H1 (cell line): ENCODE data around the gene ABCD1. TPM values are rescaled to one million over a fixed set of nuclear protein-coding genes. Genes with fewer than 3 reads are reported as not detected.

Source experiments
- CTCF ChIA-PET: fragments of 300-600 bp; sonication (Branson Sonifier 250); formaldehyde crosslinking; loops from one replicate; lab custom pipeline; 2021; ENCODE audit not compliant: partially characterized antibody; lab: Charles Lee
- POLR2A ChIA-PET: fragments of 300-600 bp; sonication (Branson Sonifier 250); formaldehyde crosslinking; loops from one replicate; lab custom pipeline; 2021; ENCODE audit warnings: inconsistent platforms; ENCODE audit not compliant: partially characterized antibody; lab: Charles Lee
- DNase-seq, 2 experiments: peaks; one replicate each; pipeline versions ENCODE4 v3.0.0 to v3.0.0-alpha.2; 2010 to 2022; ENCODE audit warnings: low spot score in 2 of 2, low read depth in 1 of 2, mixed read lengths in 1 of 2
- FAIRE-seq: peaks from 2 replicates; lab custom pipeline; 2011; peaks lifted over from hg19 to GRCh38; lab: Jason Lieb, UNC
- H2AFZ ChIP-seq: 2 replicates; pipeline ENCODE4 v1.8.1; 2012; ENCODE audit warnings: low read length, inconsistent platforms
- H2AK5ac ChIP-seq: 2 replicates; pipeline ENCODE4 v1.6.1; 2013; ENCODE audit warnings: low read depth, low read length
- H2BK120ac ChIP-seq: replicated peaks from 2 replicates; pipeline ENCODE3; 2013; ENCODE audit warnings: low read depth, low read length, inconsistent platforms
- H2BK12ac ChIP-seq: 2 replicates; pipeline ENCODE4 v1.6.1; 2013; ENCODE audit warnings: low read depth, low read length
- H2BK15ac ChIP-seq: 2 replicates; pipeline ENCODE4 v1.6.1; 2013; ENCODE audit warnings: low read length
- H2BK20ac ChIP-seq: 2 replicates; pipeline ENCODE4 v1.6.1; 2013; ENCODE audit warnings: low read length
- H2BK5ac ChIP-seq: 2 replicates; pipeline ENCODE4 v1.6.1; 2013; ENCODE audit warnings: low read depth, low read length
- H3K14ac ChIP-seq: 2 replicates; pipeline ENCODE4 v1.6.1; 2013; ENCODE audit warnings: inconsistent platforms; ENCODE audit not compliant: insufficient read length
- H3K18ac ChIP-seq: 2 replicates; pipeline ENCODE4 v1.6.1; 2013; ENCODE audit warnings: low read length; ENCODE audit errors: extremely low read depth
- H3K23ac ChIP-seq: 2 replicates; pipeline ENCODE4 v1.6.1; 2013; ENCODE audit warnings: inconsistent platforms; ENCODE audit not compliant: insufficient read length
- H3K23me2 ChIP-seq: 2 replicates; pipeline ENCODE4 v1.6.1; 2013; ENCODE audit warnings: low read depth, low read length
- H3K27ac ChIP-seq: 2 replicates; pipeline ENCODE4 v1.6.1; 2011; ENCODE audit warnings: low read depth, low read length, inconsistent platforms
- H3K27me3 ChIP-seq, 4 experiments: replicated peaks in 1 of 4; 1 replicate in 1 of 4; 2 replicates in 3 of 4; pipeline versions ENCODE4 v1.6.1 to v1.8.1; 2011 to 2013; ENCODE audit warnings: low read length in 3 of 4, mild to moderate bottlenecking in 3 of 4, inconsistent platforms in 2 of 4, mixed read lengths in 2 of 4, moderate library complexity in 1 of 4; ENCODE audit not compliant: control insufficient read depth in 3 of 4, insufficient read depth in 3 of 4; ENCODE audit errors: extremely low read depth in 1 of 4
- H3K36me3 ChIP-seq, 4 experiments: 2 replicates each; pipeline versions ENCODE4 v1.6.1 to v1.8.1; 2011 to 2013; ENCODE audit warnings: mild to moderate bottlenecking in 4 of 4, low read length in 3 of 4, moderate library complexity in 2 of 4, control low read depth in 1 of 4, inconsistent platforms in 1 of 4; ENCODE audit not compliant: insufficient read depth in 4 of 4, control insufficient read depth in 2 of 4
- H3K4ac ChIP-seq: replicated peaks from 2 replicates; pipeline ENCODE3; 2013; ENCODE audit warnings: low read length, low read depth, mixed read lengths, inconsistent platforms; ENCODE audit not compliant: insufficient read length
- H3K4me1 ChIP-seq, 4 experiments: replicated peaks in 1 of 4; 1 replicate in 1 of 4; 2 replicates in 3 of 4; pipeline versions ENCODE4 v1.6.1 to v1.8.1; 2011 to 2013; ENCODE audit warnings: low read length in 3 of 4, inconsistent platforms in 2 of 4, mixed read lengths in 1 of 4; ENCODE audit not compliant: insufficient read depth in 4 of 4, control insufficient read depth in 3 of 4
- H3K4me2 ChIP-seq, 2 experiments: 2 replicates each; pipeline versions ENCODE4 v1.6.1 to v1.8.1; 2011 to 2013; ENCODE audit warnings: low read depth in 2 of 2, low read length in 2 of 2, control low read depth in 1 of 2, inconsistent platforms in 1 of 2, mild to moderate bottlenecking in 1 of 2; ENCODE audit not compliant: insufficient read depth in 1 of 2
- H3K4me3 ChIP-seq, 4 experiments: fragments of 200-600, 300-600 bp in 1 of 4; sonication (generic), shearing (Covaris generic), sonication (Bioruptor Twin) in 1 of 4; 2 replicates each; pipeline versions ENCODE4 v1.5.1 to v1.8.1; 2011 to 2016; ENCODE audit warnings: low read length in 4 of 4, low read depth in 3 of 4, control low read depth in 2 of 4, inconsistent platforms in 2 of 4, mild to moderate bottlenecking in 2 of 4, mixed read lengths in 1 of 4, moderate library complexity in 1 of 4; ENCODE audit not compliant: insufficient read depth in 2 of 4; ENCODE audit errors: extremely low read depth in 1 of 4
- H3K56ac ChIP-seq: replicated peaks from 2 replicates; pipeline ENCODE3; 2013; ENCODE audit warnings: low read depth, mild to moderate bottlenecking, mixed read lengths, low read length, inconsistent platforms; ENCODE audit not compliant: insufficient read length
- H3K79me1 ChIP-seq: 2 replicates; pipeline ENCODE4 v1.6.1; 2013; ENCODE audit warnings: low read depth, low read length, control low read depth
- H3K79me2 ChIP-seq, 2 experiments: 2 replicates each; pipeline versions ENCODE4 v1.6.1 to v1.8.1; 2012 to 2013; ENCODE audit warnings: low read length in 2 of 2, mild to moderate bottlenecking in 2 of 2, inconsistent platforms in 1 of 2; ENCODE audit not compliant: insufficient read depth in 2 of 2, control insufficient read depth in 1 of 2
- H3K9ac ChIP-seq, 4 experiments: replicated peaks in 1 of 4; 1 replicate in 1 of 4; 2 replicates in 3 of 4; pipeline versions ENCODE4 v1.6.1 to v1.8.1; 2011 to 2013; ENCODE audit warnings: low read depth in 3 of 4, low read length in 3 of 4, control low read depth in 2 of 4, mild to moderate bottlenecking in 2 of 4, moderate library complexity in 2 of 4, inconsistent platforms in 1 of 4; ENCODE audit errors: extremely low read depth in 1 of 4
- H3K9me3 ChIP-seq, 2 experiments: 2 replicates each; pipeline versions ENCODE4 v1.6.1 to v1.8.1; 2012 to 2013; ENCODE audit warnings: mild to moderate bottlenecking in 2 of 2, moderate library complexity in 2 of 2, control low read depth in 1 of 2, inconsistent platforms in 1 of 2, low read depth in 1 of 2, low read length in 1 of 2, mixed read lengths in 1 of 2; ENCODE audit not compliant: insufficient read depth in 2 of 2
- H4K20me1 ChIP-seq, 2 experiments: replicated peaks in 1 of 2; 2 replicates each; pipeline versions ENCODE3 to v1.8.1; 2011 to 2013; ENCODE audit warnings: inconsistent platforms in 2 of 2, low read length in 2 of 2, mild to moderate bottlenecking in 1 of 2; ENCODE audit not compliant: insufficient read depth in 2 of 2, control insufficient read depth in 1 of 2
- H4K5ac ChIP-seq: 2 replicates; pipeline ENCODE4 v1.6.1; 2013; ENCODE audit warnings: low read length, low read depth, mixed read lengths, inconsistent platforms; ENCODE audit not compliant: insufficient read length
- H4K8ac ChIP-seq: 2 replicates; pipeline ENCODE4 v1.8.0; 2013; ENCODE audit warnings: mild to moderate bottlenecking, moderate library complexity, low read length, inconsistent platforms; ENCODE audit not compliant: insufficient read depth; ENCODE audit errors: extremely low read depth
- H4K91ac ChIP-seq: replicated peaks from 2 replicates; pipeline ENCODE3; 2013; ENCODE audit warnings: low read length, mixed read lengths, inconsistent platforms; ENCODE audit not compliant: insufficient read length
- CEBPB ChIP-seq: IDR thresholded peaks from 2 replicates; pipeline ENCODE4 v1.6.1; 2012; ENCODE audit warnings: low read depth, low read length
- HDAC2 ChIP-seq, 2 experiments: fragments of 300-600 bp in 1 of 2; sonication (generic) in 1 of 2; IDR thresholded peaks; 2 replicates each; pipeline ENCODE4 v1.6.1; 2011 to 2012; ENCODE audit warnings: low read depth in 2 of 2, low read length in 2 of 2, mild to moderate bottlenecking in 2 of 2, moderate library complexity in 2 of 2, borderline replicate concordance in 1 of 2, inconsistent platforms in 1 of 2
- TCF12 ChIP-seq: IDR thresholded peaks from 2 replicates; pipeline ENCODE4 v1.6.1; 2011; ENCODE audit warnings: low read depth, mild to moderate bottlenecking, low read length
- WGBS, 2 experiments: shearing (Covaris generic) in 1 of 2; methylation state at CpG; one replicate each; pipeline versions ENCODE4 v1.1.6 to v1.1.7; 2013 to 2015; ENCODE audit warnings: low lambda C conversion rate in 2 of 2, mixed read lengths in 2 of 2, inconsistent platforms in 1 of 2, low coverage in 1 of 2, missing lambda C conversion rate in 1 of 2; ENCODE audit not compliant: insufficient replicate concordance in 2 of 2, insufficient coverage in 1 of 2, insufficient read length in 1 of 2; ENCODE audit errors: extremely low coverage in 1 of 2, missing lambda C conversion rate in 1 of 2; 5-methylcytosine and 5-hydroxymethylcytosine counted together
- polyA plus RNA-seq, 7 experiments: library from polyadenylated mRNA; depleted of rRNA in 3 of 7; stranded (reverse) in 5 of 7; unstranded in 2 of 7; fragments of >200 nt in 5 of 7; fragments of 200-250 nt in 2 of 7; gene quantifications; 1 replicate in 5 of 7; 2 replicates in 1 of 7; 4 replicates in 1 of 7; pipeline versions ENCODE4 v1.2.1 to v1.2.3, GENCODE V29; 2011 to 2013; ENCODE audit warnings: missing spikeins in 2 of 7, mixed read lengths in 2 of 7
- total RNA-seq: library from RNA; stranded (reverse); fragmentation: NEBNext Ultra II Directional; extraction: Animal tissue kit (Norgen Biotek cat#: 25700); gene quantifications from 2 replicates; pipeline ENCODE4 v1.2.1, GENCODE V29; 2021

The ABCD1 gene
- total and polyA plus RNA-seq, 2 of the 8 experiments (the other 6 are each of a cell fraction or from before 2014, with no cell fraction given): 3.1 to 6.6 TPM

DNA sequence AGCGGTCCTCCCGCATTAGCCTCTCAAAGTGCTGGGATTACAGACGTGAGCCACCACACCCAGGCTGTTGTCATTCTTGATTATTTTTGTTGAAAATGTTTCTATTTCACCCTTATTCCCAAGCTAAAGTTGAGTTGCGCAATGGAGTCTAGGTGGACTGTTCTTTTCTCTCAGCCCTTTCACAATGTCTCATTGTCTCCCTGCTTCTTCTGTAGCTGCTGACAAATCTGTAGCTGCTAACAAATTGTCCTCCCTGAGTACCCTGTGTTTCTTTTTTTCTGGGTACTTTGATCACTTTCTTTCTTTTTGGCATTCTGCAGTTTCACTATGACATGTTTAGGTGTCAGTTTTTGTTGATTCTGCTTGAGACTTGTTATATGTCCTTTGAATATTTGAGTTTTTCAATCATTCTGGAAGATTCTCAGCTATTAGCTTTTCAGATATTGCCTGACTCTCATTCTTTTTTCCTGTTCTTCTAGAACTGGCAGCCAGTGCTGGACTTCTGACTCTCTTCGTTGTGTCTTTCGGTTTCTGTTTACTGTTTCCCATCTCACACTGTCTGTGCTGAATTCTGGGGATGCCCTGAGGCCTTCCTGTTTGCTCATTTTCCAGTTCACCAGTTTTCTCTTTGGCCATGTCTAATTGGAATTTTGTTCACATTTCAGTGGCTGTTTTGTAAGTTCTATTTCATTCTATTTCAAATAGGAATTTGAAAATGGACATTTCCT lies 6.6 kb downstream of the ABCD1 start:
- Histone ChIP-seq H3K14ac (no peak overlapping the region), H3K36me3 (no peaks in the 10 kb centered on the region), H2AFZ (no peak overlapping the region), H2BK120ac (no peak overlapping the region), H4K20me1 (peaks cover 0 to 3% of the 10 kb centered on the region in 2 experiments), H3K4ac (no peak overlapping the region), H3K79me2 (no peaks in the 10 kb centered on the region), H3K9ac (no peak overlapping the region), H3K4me2 (no peak overlapping the region), H3K4me1 (peaks cover 4 to 13% (median 8%) of the 10 kb centered on the region in 4 experiments), H2BK5ac (no peak overlapping the region), H4K91ac (no peak overlapping the region), H3K56ac (no peak overlapping the region), H3K79me1 (no peaks in the 10 kb centered on the region), H3K23ac (no peak overlapping the region), H2BK12ac (no peak overlapping the region), H2AK5ac (no peak overlapping the region), H3K23me2 (no peaks in the 10 kb centered on the region), H4K5ac (no peak overlapping the region), H3K27ac (no peak overlapping the region), H2BK20ac (no peak overlapping the region), H3K9me3 (no peaks in the 10 kb centered on the region), H2BK15ac (no peak overlapping the region), H3K27me3 (no peaks in the 10 kb centered on the region), H3K4me3 (no peak overlapping the region), H3K18ac (no peak overlapping the region), H4K8ac (no peak overlapping the region)
- TF ChIP-seq TCF12 (no peak), CEBPB (0 out of 2 replicates have a peak, but pooled peaks have one; percentile 31), HDAC2 (IDR thresholded peaks at IDR 0.05; ENCODE audit: borderline replicate concordance in 1 of 2, low read depth in 2 of 2, low read length in 2 of 2) (no peak)
- DNase-seq: no peak
- 86% methylated on average over 5 of the region's 6 CpGs; no CpG with 5 or more reads in 1 of the 2 experiments for WGBS, 2 experiments
- ChIA-PET CTCF (interaction anchor here (1.6 kb wide), 1 partner anchor 13 kb away, joined by 4 read pairs; no protein-coding TSS in a partner anchor), POLR2A (no interaction called here)
- no peak for FAIRE-seq
